Esophagus muscularis mucosa (tissue), 4 donors: ENCODE measurements around the gene ABHD8.

Experiments
- EP300 ChIP-seq: sonication (generic); formaldehyde crosslinking; IDR thresholded peaks from one replicate; pipeline ENCODE4 v1.6.1; 2017; ENCODE audit warnings: antibody characterized with exemption
- POLR2A ChIP-seq: fragments of 450-650 bp; IDR thresholded peaks from one replicate; pipeline ENCODE4 v1.6.1; 2017; ENCODE audit warnings: antibody characterized with exemption, moderate library complexity, mild to moderate bottlenecking, low read depth
- POLR2AphosphoS5 ChIP-seq, 2 donors: sonication (generic); formaldehyde crosslinking; IDR thresholded peaks; one replicate each; pipeline ENCODE4 v1.6.1; 2017; ENCODE audit warnings: antibody characterized with exemption in 2 of 2
- TF ChIP-seq, protein P1 (sequence below), 3 experiments: fragments of 200-600 bp in 2 of 3; fragments of 450-650 bp in 1 of 3; sonication (generic) in 2 of 3; IDR thresholded peaks; one replicate each; pipeline ENCODE4 v1.5.1; 2017 to 2019; ENCODE audit warnings: antibody characterized with exemption in 3 of 3, mild to moderate bottlenecking in 2 of 3, moderate library complexity in 1 of 3

DNA sequence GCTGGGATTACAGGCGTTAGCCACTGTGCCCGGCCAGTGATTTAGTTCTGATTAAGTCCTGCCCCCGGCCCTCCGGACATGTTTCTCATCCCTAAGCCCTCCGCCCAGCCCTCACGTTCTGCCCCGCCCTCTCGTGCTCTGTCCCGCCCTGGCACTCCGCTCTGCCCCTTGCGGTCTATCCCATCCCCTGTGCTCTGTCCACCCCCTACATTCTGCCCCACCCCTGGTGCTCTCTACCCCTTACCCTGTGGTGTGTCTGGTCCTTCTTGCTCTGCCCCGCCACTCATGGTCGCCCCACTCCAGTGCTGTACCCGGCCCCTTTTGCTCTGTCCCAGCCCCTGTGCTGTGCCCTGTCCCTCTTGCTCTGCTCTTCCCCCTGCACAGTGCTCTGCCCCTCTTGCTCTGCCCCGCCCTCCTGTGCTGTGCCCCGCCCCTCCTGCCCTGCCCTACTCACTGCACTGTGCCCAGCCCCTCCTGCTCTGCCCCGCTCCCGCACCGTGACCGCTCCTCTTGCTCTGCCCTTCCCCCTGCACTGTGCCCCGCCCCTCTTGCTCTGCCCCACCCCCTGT lies 37.2 kb upstream of the ABHD8 start:
- TF ChIP-seq, protein P1, sequence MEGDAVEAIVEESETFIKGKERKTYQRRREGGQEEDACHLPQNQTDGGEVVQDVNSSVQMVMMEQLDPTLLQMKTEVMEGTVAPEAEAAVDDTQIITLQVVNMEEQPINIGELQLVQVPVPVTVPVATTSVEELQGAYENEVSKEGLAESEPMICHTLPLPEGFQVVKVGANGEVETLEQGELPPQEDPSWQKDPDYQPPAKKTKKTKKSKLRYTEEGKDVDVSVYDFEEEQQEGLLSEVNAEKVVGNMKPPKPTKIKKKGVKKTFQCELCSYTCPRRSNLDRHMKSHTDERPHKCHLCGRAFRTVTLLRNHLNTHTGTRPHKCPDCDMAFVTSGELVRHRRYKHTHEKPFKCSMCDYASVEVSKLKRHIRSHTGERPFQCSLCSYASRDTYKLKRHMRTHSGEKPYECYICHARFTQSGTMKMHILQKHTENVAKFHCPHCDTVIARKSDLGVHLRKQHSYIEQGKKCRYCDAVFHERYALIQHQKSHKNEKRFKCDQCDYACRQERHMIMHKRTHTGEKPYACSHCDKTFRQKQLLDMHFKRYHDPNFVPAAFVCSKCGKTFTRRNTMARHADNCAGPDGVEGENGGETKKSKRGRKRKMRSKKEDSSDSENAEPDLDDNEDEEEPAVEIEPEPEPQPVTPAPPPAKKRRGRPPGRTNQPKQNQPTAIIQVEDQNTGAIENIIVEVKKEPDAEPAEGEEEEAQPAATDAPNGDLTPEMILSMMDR (IDR thresholded peaks at IDR 0.05) = no peak
- TF ChIP-seq POLR2AphosphoS5 (IDR thresholded peaks at IDR 0.05) (no peak), POLR2A (no peak), EP300 (no peak)
